GDM1 (cell line): Measurements from ENCODE around the gene NRIP1.

ENCODE experiments used
- DNase-seq: peaks from one replicate; lab custom pipeline; 2025; lab: John Stamatoyannopoulos, UW

The NRIP1 gene

DNA sequence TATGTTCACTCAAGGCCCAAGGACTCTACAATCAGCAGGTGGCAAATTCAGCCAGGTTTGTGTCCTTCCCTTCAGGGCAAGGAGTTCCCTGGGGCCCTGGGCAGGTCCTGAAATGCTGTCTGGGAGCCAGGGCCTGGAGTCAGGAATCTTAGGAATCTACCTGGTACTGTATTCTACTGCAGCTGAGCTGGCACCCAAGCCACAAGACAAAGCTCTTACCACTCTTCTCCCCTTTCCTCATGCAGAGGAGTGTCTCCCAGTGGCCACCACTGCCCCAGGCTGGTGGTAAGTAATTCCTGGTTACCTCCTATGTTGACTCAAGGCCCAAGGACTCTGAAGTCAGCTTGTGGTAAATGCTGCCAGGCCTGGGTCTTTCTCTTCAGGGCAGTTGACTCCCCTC lies 153.4 kb downstream of the NRIP1 start:
- DNase-seq = no peak
